GM12878 (cell line): ENCODE results near the gene PAXX. TPM values are rescaled to one million over a fixed set of nuclear protein-coding genes. Genes with fewer than 3 reads are reported as not detected.

ENCODE experiments used
- ATAC-seq: fragments of 200-7000 bp; cut with Tn5 transposase; 3 replicates; pipeline ENCODE4 v1.9.1; 2020; ENCODE audit warnings: mild to moderate bottlenecking, moderate library complexity
- BruUV-seq: library from RNA; stranded (reverse); fragments of 400-500 nt; replicated peaks from 2 replicates; lab custom pipeline; 2021; lab: Mats Ljungman, UMichigan
- CTCF ChIA-PET: fragments of 300-600 bp; sonication (Branson Sonifier 250); formaldehyde crosslinking; extraction: SDS; loops from one replicate; lab custom pipeline; 2021; ENCODE audit warnings: inconsistent platforms; lab: Yijun Ruan, JAX
- POLR2A ChIA-PET: fragments of 350-600 bp; formaldehyde crosslinking; extraction: SDS; loops from one replicate; lab custom pipeline; 2021; ENCODE audit warnings: inconsistent platforms; lab: Charles Lee
- RAD21 ChIA-PET: fragments of 300-600 bp; sonication (Branson Sonifier 250); formaldehyde crosslinking; loops from one replicate; lab custom pipeline; 2023; ENCODE audit warnings: antibody characterized with exemption; ENCODE audit not compliant: unreplicated experiment; lab: Charles Lee
- SMC1A ChIA-PET: fragments of 300-600 bp; sonication (Branson Sonifier 250); formaldehyde crosslinking; loops from one replicate; lab custom pipeline; 2023; ENCODE audit not compliant: unreplicated experiment, uncharacterized antibody; lab: Charles Lee
- DNase-seq: peaks from one replicate; pipeline ENCODE4 v3.0.0-alpha.2; 2011; ENCODE audit warnings: low read depth, low spot score
- FAIRE-seq: peaks from 3 replicates; lab custom pipeline; 2011; peaks lifted over from hg19 to GRCh38; lab: Jason Lieb, UNC
- H2AFZ ChIP-seq: 2 replicates; pipeline ENCODE4 v1.6.0; 2011; ENCODE audit warnings: low read depth, low read length, control low read depth; ENCODE audit not compliant: control insufficient read depth
- H3K27ac ChIP-seq: 2 replicates; pipeline ENCODE4 v1.5.1; 2011; ENCODE audit warnings: control low read depth; ENCODE audit not compliant: control insufficient read depth, insufficient read depth
- H3K27me3 ChIP-seq, 2 experiments: replicated peaks in 1 of 2; 2 replicates each; pipeline versions ENCODE4 v1.6.0 to v1.6.1; 2011; ENCODE audit warnings: low read length in 1 of 2; ENCODE audit not compliant: control insufficient read depth in 2 of 2, insufficient read depth in 2 of 2
- H3K36me3 ChIP-seq, 2 experiments: 2 replicates each; pipeline ENCODE4 v1.5.1; 2011; ENCODE audit warnings: low read length in 1 of 2; ENCODE audit not compliant: control insufficient read depth in 2 of 2, insufficient read depth in 2 of 2
- H3K4me1 ChIP-seq: 2 replicates; pipeline ENCODE4 v1.6.1; 2011; ENCODE audit warnings: mild to moderate bottlenecking, low read length, moderate library complexity, mixed read lengths; ENCODE audit not compliant: control insufficient read depth, insufficient read depth
- H3K4me2 ChIP-seq: 2 replicates; pipeline ENCODE4 v1.6.0; 2011; ENCODE audit warnings: control low read depth; ENCODE audit not compliant: control insufficient read depth, insufficient read depth
- H3K4me3 ChIP-seq: fragments of 200-600 bp; sonication (generic); 2 replicates; pipeline ENCODE4 v1.5.1; 2016
- H3K79me2 ChIP-seq: 2 replicates; pipeline ENCODE4 v1.6.0; 2011; ENCODE audit warnings: low read length; ENCODE audit not compliant: control insufficient read depth, insufficient read depth
- H3K9ac ChIP-seq: 2 replicates; pipeline ENCODE4 v1.8.0; 2011; ENCODE audit warnings: low read length, control low read depth, mixed read lengths; ENCODE audit not compliant: control insufficient read depth, insufficient read depth
- H3K9me3 ChIP-seq: replicated peaks from 3 replicates; pipeline ENCODE4 v1.5.1; 2011; ENCODE audit warnings: mild to moderate bottlenecking, low read length; ENCODE audit not compliant: control insufficient read depth, insufficient read depth
- H4K20me1 ChIP-seq: 2 replicates; pipeline ENCODE4 v1.6.0; 2011; ENCODE audit not compliant: control insufficient read depth, insufficient read depth
- ASH2L ChIP-seq: fragments of 300-600, 200-600 bp; sonication (generic); IDR thresholded peaks from 2 replicates; pipeline ENCODE4 v1.6.1; 2017; ENCODE audit warnings: low read depth, mild to moderate bottlenecking, borderline replicate concordance
- ATF7 ChIP-seq: fragments of 450-650 bp; IDR thresholded peaks from 2 replicates; pipeline ENCODE4 v1.6.1; 2016; ENCODE audit warnings: low read depth, mild to moderate bottlenecking
- BCL11A ChIP-seq: IDR thresholded peaks from 2 replicates; pipeline ENCODE4 v1.6.1; 2011; ENCODE audit warnings: low read depth, low read length
- BMI1 ChIP-seq: fragments of 450-650 bp; IDR thresholded peaks from 2 replicates; pipeline ENCODE4 v1.6.1; 2016; ENCODE audit warnings: mild to moderate bottlenecking, moderate library complexity, borderline replicate concordance
- HDAC6 ChIP-seq: fragments of 200-600 bp; sonication (generic); IDR thresholded peaks from one replicate; pipeline ENCODE4 v1.8.0; 2017; ENCODE audit warnings: antibody characterized with exemption; ENCODE audit not compliant: unreplicated experiment
- NFXL1 ChIP-seq: fragments of 450-650 bp; IDR thresholded peaks from 2 replicates; pipeline ENCODE4 v1.6.1; 2017; ENCODE audit warnings: antibody characterized with exemption, mild to moderate bottlenecking, borderline replicate concordance
- POU2F2 ChIP-seq: IDR thresholded peaks from 3 replicates; pipeline ENCODE4 v1.6.1; 2011; ENCODE audit warnings: low read depth, mild to moderate bottlenecking, low read length, borderline replicate concordance
- RAD51 ChIP-seq: fragments of 450-650 bp; IDR thresholded peaks from 2 replicates; pipeline ENCODE4 v1.6.1; 2016; ENCODE audit warnings: moderate library complexity, mild to moderate bottlenecking, inconsistent platforms
- RCOR1 ChIP-seq: conservative IDR thresholded peaks from 2 replicates; pipeline ENCODE4 v1.6.1; 2012; ENCODE audit warnings: low read depth, low read length, improper control_type of control experiment
- SUPT20H ChIP-seq: IDR thresholded peaks from 2 replicates; pipeline ENCODE4 v1.6.1; 2011; ENCODE audit warnings: low read depth, mild to moderate bottlenecking, low read length, moderate library complexity, borderline replicate concordance; ENCODE audit not compliant: control insufficient read depth
- ZNF592 ChIP-seq: fragments of 450-650 bp; IDR thresholded peaks from 2 replicates; pipeline ENCODE4 v1.6.1; 2017; ENCODE audit warnings: mild to moderate bottlenecking, moderate library complexity
- WGBS: methylation state at CpG from one replicate; pipeline ENCODE4 v1.1.6; 2016; ENCODE audit warnings: low lambda C conversion rate; ENCODE audit not compliant: insufficient replicate concordance, insufficient coverage; ENCODE audit errors: missing lambda C conversion rate; 5-methylcytosine and 5-hydroxymethylcytosine counted together
- in situ Hi-C: fragments of 300-500 bp; cut with MboI; formaldehyde crosslinking; loops from 9 replicates; pipeline ENCODE4 v1.14.3; 2018; ENCODE audit warnings: mixed read lengths
- intact Hi-C: fragments of 100-400 bp; cut with micrococcal nuclease; formaldehyde crosslinking; loops from one replicate; pipeline ENCODE4 v1.14.2; 2022; ENCODE audit not compliant: unreplicated experiment
- polyA plus RNA-seq, 11 experiments: library from polyadenylated mRNA; depleted of rRNA in 4 of 11; unstranded in 6 of 11; stranded (reverse) in 5 of 11; fragments of >200 nt; fragmentation: Nextera tagmentation in 4 of 11; fragmentation: Illumina TruSeq in 1 of 11; extraction: Ambion mirVana in 4 of 11; extraction: Trizol in 1 of 11; gene quantifications; 1 replicate in 1 of 11; 2 replicates in 10 of 11; pipeline versions ENCODE4 v1.2.1 to v1.2.3, GENCODE V29; 2011 to 2016; ENCODE audit warnings: inconsistent platforms in 2 of 11, missing spikeins in 2 of 11, low read depth in 1 of 11
- total RNA-seq, 4 experiments: library from RNA; depleted of rRNA in 3 of 4; stranded (reverse); fragments of >200 nt in 3 of 4; fragmentation: Illumina TruSeq in 1 of 4; extraction: Trizol in 1 of 4; gene quantifications; 2 replicates each; pipeline versions ENCODE4 v1.2.1 to v1.2.3, GENCODE V29; 2013 to 2021
- TF ChIP-seq, protein P1 (sequence below): IDR thresholded peaks from 2 replicates; pipeline ENCODE4 v1.6.1; 2011; ENCODE audit warnings: low read depth, mild to moderate bottlenecking, low read length, moderate library complexity, borderline replicate concordance; ENCODE audit errors: extremely low read depth

PAXX gene
- total and polyA plus RNA-seq, 10 of the 15 experiments (the other 5 are each of a cell fraction or from before 2014, with no cell fraction given), result 0.18 to 60.6 (median 29.5) TPM

DNA sequence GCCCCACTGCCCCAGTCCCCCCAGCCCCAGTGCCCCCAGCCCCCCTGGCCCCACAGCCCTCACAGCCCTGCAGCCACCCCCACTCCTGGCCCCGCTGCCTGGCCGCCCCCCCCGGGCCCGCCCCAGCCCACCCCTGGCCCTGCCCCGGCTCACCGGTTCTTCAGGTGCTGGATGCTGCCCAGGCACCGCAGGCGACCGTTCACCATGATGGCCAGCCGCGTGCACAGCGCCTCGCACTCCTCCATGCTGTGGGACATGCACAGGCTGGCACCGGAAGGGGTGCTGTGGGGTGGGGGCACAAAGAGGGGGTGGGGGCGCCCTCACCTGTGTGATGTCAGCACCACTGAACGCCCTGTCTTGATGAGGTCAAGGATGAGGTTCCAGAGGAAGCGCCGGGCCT, 17.0 kb downstream of the PAXX start:
- no peak overlapping the region for H3K4me2 ChIP-seq
- ChIA-PET POLR2A (no interaction called here), SMC1A (no interaction called here), CTCF (interaction anchor here (1.0 kb wide), 1 partner anchor 167 kb away, joined by 3 read pairs; the partner anchor contains the start of gene AJM1), RAD21 (no interaction called here)
- no peak for TF ChIP-seq POU2F2
- no peaks in the 10 kb centered on the region for H4K20me1 ChIP-seq
- H3K27ac ChIP-seq, result no peak overlapping the region
- H3K36me3 ChIP-seq, result no peaks in the 10 kb centered on the region
- no peaks in the 10 kb centered on the region for H3K27me3 ChIP-seq
- H3K9me3 ChIP-seq, result peaks cover 2% of the 10 kb centered on the region; the same call in 2 of the 3 replicates
- no peaks in the 10 kb centered on the region for H3K79me2 ChIP-seq
- H3K4me3 ChIP-seq, result no peak overlapping the region
- BruUV-seq, result no TSS peak
- FAIRE-seq (no peak), DNase-seq (no peak), ATAC-seq (no peak)
- H3K4me1 ChIP-seq, result no peaks in the 10 kb centered on the region
- H2AFZ ChIP-seq, result no peak overlapping the region
- H3K9ac ChIP-seq, result no peak overlapping the region
- WGBS, result 79% methylated on average over 12 of the region's 18 CpGs
- intact Hi-C loops (no loop called here), in situ Hi-C loops (no loop called here)

- intact Hi-C loops (no loop called here), in situ Hi-C loops (no loop called here)
- ChIA-PET POLR2A (no interaction called here), RAD21 (no interaction called here), CTCF (interaction anchor here (1.0 kb wide), 1 partner anchor 168 kb away, joined by 3 read pairs; the partner anchor contains the start of gene AJM1), SMC1A (no interaction called here)
- H4K20me1 ChIP-seq, result no peaks in the 10 kb centered on the region
- no peaks in the 10 kb centered on the region for H3K4me1 ChIP-seq
- H3K36me3 ChIP-seq, result no peaks in the 10 kb centered on the region
- no TSS peak for BruUV-seq
- DNase-seq, result no peak
- H2AFZ ChIP-seq, result no peak overlapping the region
- H3K9ac ChIP-seq, result no peak overlapping the region
- no peak overlapping the region for H3K27ac ChIP-seq
- no peaks in the 10 kb centered on the region; the same call in 2 of the 3 replicates for H3K9me3 ChIP-seq
- FAIRE-seq, result no peak
- no peak for ATAC-seq
- 90% methylated on average over 37 of the region's 49 CpGs for WGBS
- H3K4me2 ChIP-seq, result no peak overlapping the region
- no peaks in the 10 kb centered on the region for H3K27me3 ChIP-seq
- no peaks in the 10 kb centered on the region for H3K79me2 ChIP-seq
- no peak overlapping the region for H3K4me3 ChIP-seq
- TF ChIP-seq RCOR1, result no peak
- no peak for TF ChIP-seq HDAC6
- TF ChIP-seq ZNF592, result no peak
- no peak for TF ChIP-seq ASH2L
- TF ChIP-seq ATF7, result no peak
- no peak for TF ChIP-seq SUPT20H
- no peak for TF ChIP-seq RAD51
- TF ChIP-seq, protein P1, sequence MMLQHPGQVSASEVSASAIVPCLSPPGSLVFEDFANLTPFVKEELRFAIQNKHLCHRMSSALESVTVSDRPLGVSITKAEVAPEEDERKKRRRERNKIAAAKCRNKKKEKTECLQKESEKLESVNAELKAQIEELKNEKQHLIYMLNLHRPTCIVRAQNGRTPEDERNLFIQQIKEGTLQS, result no peak
- TF ChIP-seq NFXL1, result no peak
- TF ChIP-seq BCL11A, result no peak
- no peak for TF ChIP-seq BMI1
Observed at GRCh38 chr9:137009938-137010732, 17.9 kb downstream of the PAXX start.
